Suppressor macrophage treated with lipopolysaccharide for 1 hour (primary cell): ENCODE results near the gene MYO1H.
"Not testable (repeated sequence)": the region's sequence is repeated elsewhere in the genome, so short reads cannot be mapped to it uniquely, and the experiment has no call there.

ENCODE experiments used
- DNase-seq, 3 donors: peaks; one replicate each; pipeline ENCODE4 v3.0.0-alpha.2; 2020 to 2022

Gene MYO1H, protein sequence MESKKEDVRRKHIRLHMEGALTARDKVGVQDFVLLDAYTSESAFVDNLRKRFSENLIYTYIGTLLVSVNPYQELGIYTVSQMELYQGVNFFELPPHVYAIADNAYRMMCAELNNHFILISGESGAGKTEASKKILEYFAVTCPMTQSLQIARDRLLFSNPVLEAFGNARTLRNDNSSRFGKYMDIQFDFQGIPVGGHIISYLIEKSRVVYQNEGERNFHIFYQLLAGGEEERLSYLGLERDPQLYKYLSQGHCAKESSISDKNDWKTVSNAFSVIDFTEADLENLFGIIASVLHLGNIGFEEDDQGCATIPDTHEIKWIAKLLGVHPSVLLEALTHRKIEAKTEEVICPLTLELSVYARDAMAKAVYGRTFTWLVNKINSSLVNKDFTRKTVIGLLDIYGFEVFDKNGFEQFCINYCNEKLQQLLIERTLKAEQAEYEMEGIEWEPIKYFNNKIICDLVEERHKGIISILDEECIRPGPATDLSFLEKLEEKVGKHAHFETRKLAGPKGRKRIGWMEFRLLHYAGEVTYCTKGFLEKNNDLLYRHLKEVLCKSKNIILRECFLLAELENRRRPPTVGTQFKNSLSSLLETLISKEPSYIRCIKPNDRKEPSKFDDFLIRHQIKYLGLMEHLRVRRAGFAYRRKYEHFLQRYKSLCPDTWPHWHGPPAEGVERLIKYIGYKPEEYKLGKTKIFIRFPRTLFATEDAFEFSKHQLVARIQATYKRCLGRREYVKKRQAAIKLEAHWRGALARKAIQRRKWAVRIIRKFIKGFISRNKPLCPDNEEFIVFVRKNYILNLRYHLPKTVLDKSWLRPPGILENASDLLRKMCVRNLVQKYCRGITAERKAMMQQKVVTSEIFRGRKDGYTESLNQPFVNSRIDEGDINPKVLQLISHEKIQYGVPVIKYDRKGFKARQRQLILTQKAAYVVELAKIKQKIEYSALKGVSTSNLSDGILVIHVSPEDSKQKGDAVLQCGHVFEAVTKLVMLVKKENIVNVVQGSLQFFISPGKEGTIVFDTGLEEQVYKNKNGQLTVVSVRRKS

GRCh38 chr12:109347589-109347988, at the start of gene MYO1H:
Gene MYO1H, plus strand, starts transcription at chr12:109347900. Its CDS starts 61 bp downstream, at chr12:109347961.
- no peak for DNase-seq

DNA sequence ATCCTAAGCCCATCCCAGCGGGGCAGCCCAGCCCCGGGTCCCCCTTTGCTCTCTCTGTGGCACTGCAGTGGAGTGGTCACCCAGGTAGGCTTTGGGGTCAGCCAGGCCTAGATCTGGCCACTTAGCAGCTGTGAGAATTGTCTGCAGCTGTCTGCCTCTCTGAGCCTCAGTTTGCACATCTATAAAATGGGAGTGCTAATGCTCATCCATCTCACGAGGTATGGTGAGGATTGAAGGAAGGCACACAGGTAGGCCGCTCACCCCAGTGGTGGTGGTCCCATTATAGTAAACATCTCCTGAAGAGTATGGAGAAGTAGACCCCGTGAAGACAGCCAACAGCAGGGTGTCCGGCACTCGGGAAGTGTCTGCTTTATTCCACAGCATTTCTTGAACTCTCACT, 47.9 kb upstream of the MYO1H start:
- DNase-seq = no peak

DNA sequence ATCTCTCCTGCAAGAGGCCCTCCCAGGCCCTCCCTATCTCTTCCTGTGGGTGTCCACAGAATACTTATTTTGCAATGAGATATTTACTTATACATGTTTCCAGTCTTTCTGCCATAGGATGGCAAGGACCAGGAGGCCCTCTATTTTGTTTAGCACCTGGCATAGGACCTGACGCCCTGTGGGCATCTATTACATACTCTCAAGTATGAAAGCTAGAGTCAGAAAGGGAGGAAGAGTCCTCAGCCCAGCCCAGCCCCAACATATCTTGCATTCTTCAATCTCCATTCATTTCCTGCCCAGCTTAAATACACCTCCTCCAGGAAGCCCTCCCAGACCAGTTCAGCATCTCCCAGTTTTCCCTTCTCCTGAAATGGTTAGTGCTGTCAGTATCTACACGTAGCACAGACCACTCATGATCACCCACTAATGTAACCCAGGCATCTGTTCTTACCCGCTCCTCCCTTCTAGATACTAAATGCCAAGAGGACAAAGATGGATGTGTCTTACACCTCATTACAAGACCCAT, 46.0 kb upstream of the MYO1H start:
- DNase-seq = no peak

- DNase-seq = peak in 2 of 3 donors; percentile 25 to 26
Measured at GRCh38 chr12:109302358-109302757, 45.3 kb upstream of the MYO1H start.

DNA sequence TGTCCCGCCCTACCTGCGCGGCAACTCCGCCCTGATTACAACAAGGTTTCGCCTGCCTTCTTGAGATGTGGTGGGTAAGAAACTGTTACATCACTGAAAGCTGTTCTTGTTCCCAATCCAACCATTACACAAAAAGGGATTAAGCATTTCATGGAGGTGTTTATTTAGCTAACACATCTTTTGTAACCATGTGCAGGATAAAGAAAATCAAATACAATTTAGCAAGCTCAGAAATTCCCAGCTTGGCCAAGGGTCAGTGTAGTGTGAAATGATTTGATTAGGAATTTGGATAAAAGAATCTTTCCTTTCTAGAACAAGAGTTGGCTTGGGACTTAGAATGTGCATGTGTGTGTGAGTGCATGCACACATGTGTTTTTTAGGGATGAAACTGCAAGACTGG, 44.9 kb upstream of the MYO1H start:
- no peak for DNase-seq

DNA sequence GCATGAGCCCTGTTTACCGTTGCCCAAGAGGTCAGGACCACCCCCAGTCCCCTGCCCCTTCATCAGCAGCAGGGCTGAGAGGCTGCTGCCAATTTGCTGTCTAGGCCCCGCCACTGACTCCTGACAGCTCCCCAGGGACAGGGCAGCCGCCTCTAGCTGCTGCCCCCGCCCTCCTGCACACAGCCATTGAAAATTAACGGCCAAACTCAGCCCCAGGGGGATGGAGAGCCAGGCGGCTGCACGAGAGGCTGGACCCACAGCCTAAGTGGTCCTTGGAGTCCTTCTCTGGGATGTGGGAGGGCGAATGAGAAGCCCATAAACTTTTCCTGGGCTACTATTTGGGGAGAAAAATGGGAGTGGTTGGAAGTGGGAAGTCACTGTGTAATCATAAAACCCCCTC, 43.2 kb upstream of the MYO1H start:
- DNase-seq = no peak

- DNase-seq = no peak
Measured at GRCh38 chr12:109305547-109305946, 42.2 kb upstream of the MYO1H start.

- DNase-seq = no peak
Measured at GRCh38 chr12:109307051-109307450, 40.6 kb upstream of the MYO1H start.

DNA sequence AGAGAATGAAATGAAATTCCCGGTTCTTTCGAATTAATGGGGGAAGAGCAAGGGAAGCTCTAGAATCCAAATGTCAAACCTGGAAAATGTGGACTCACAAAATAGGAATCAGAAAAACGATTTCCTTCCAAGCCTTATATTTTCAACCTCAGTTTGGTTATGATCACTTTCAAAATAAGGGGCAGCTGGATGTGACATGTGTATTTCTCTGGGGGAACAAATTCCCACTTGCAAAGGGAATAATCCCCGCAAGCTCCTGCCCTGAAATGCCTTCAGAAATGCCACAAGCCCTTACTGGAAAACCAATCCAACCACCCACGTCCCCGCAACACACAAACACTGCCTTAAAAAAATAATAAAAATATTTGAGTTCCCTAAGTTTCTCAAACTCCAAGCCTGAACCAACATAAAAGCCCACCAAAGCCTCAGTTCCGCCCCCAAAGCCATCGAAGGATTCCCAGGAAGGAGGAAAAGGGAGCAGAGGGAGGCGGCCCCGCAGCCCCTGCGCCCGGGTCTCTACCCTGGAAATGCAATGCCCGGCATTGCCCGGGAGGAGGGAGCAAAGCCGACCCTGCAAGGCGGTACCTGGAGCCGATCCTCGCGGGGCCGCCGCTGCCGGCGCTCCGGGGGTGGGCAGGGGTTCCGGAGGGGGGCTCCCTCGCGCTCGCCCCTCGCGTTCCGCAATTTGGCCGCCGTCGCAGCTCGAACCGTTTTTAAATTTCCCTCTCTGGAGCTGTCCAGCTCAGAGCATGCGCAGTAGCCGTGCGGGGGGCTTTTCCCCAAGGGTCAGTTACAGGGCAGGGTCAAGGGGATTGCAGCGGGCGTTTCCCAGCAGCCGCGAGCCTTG, 38.9 kb upstream of the MYO1H start, which contains the start of gene FOXN4:
TSS of gene FOXN4 (minus strand) at position 751 of the 847 bp plus-strand sequence. CDS start 963 bp downstream, outside the sequence.
- DNase-seq = peak in 1 of 3 donors; percentile 15

GRCh38 chr12:109309381-109310246, 38.1 kb upstream of the MYO1H start:
- DNase-seq = peak in 2 of 3 donors; percentile 14 to 24

DNA sequence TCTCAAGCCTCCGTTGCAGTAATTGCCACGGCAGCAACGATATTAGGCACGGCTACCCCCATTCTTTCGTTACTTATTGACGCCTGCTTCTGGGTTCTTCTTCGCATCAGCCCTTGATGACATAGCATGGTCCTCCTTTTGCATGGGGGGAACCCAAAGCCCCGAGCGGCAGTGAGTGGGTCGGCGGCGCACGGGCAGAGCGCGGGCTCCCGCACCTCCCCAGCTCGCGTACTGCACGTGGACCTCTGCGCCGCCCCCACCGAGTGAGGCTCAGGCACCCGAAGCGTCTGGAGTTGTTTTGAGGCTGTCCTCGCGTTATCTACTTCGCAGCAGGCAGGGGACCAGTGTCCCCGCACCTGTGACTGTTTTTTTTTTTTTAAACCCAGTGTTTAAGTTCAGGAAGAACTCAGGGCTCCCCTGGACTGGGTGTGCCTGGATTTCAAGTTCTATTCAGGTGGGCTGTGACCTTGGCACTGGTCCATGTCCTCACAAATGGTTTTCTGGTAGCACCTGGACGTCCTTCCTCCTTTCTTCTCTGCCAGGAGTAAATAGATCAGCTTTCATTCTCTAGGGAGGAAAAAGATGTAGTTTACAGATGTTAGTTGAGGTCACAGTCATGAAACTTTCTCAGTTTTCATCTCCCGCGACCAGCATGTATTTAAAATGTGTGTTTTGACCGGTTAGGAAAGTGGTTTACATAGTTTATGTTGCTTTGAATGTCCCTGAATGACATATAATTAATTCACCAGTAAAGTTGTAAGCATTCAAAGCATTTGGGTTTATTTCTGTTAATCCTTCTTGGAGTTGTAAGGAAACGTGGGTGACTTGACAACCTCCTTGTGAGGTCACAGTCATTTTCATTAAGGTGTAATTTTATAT, 37.2 kb upstream of the MYO1H start:
- DNase-seq = peak in 1 of 3 donors; percentile 6

GRCh38 chr12:109321294-109321693, 26.4 kb upstream of the MYO1H start:
- DNase-seq = not testable (repeated sequence)

DNA sequence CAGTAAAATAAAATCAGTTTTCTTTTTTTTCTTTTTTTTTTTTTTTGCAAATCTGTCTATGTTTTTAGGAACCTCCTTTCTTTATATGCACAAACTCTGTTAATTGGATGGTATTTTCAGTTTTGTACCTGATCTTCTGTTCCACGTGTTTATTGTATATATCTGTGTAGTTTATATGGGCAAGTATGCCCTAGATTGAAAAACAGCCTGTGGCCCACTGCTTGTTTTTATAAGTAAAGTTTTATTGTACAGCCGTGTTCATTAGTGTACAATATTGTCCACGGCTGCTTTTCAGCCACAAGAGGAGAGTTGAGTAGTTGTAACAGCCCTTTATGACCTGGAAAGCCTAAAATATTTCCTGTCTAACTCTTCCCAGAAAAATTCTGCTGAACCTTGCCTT, 18.7 kb upstream of the MYO1H start:
- DNase-seq = no peak

GRCh38 chr12:109329686-109330085, 18.0 kb upstream of the MYO1H start:
- no peak for DNase-seq

GRCh38 chr12:109330282-109331230, 17.1 kb upstream of the MYO1H start:
- no peak for DNase-seq

DNA sequence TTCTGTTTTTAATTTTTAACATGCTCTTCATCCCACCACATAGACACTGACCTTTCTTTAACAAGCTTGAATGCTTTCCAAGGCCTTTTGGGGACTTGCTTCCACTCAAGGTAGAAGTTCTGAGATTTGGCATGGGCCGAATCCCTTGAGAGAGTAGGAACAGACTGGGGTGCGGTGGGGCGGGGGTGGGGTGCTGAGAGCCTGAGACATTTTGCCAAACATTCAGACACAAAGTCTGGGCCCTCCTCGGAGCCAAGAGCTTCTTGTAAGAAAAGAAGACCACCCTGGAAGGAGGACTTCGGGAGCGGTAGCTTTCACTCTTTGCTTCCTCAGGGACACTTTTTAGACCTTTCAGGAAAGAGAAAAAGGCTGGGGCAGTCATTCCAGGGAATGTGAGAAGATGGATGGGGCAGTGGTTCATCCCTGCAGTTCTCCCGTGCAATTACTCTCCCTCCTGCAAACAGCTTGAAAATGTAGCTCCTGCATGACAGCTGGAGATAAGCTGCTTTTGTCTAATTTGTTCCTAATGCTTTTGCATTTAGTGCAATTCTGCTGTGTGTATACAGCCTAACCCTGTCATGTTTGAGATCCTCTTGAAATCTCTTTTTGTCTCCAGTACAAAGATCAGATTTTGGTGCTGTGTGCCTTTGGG, 16.3 kb upstream of the MYO1H start:
- DNase-seq = no peak

- DNase-seq = no peak
Measured at GRCh38 chr12:109334887-109335286, 12.8 kb upstream of the MYO1H start.

DNA sequence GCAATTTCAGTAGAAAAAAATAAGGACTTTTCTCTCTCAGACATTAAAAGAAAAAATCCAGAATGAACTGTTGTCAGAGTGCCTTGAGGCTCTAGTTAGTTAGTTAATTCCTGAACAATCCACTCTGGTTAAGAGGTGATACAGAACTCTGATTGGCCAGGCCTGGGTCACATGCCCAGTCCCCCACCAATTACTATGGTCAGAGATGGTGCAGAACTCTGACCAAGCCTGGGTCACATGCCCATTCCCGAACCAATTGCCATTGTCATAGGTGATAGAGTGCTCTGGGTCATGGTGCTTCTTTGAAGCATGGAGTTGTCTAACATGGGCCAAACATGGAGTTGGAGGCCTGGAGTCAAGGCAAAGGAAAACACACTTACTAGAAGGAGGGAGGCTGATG, 11.1 kb upstream of the MYO1H start:
- DNase-seq = no peak
